Activated gamma-delta T cell treated with Interleukin-2 at 50 U/mL for 16 hours (primary cell): ENCODE measurements around the gene FGFRL1.
"Not testable (repeated sequence)": the region's sequence is repeated elsewhere in the genome, so short reads cannot be mapped to it uniquely, and the experiment has no call there.

Experiments
- DNase-seq: peaks from one replicate; pipeline ENCODE4 v3.0.0-alpha.2; 2020

The FGFRL1 gene

GRCh38 chr4:993111-994029, 18.1 kb upstream of the FGFRL1 start, which contains the start of gene SLC26A1:
TSS of gene SLC26A1 (minus strand) at chr4:993404. CDS start at chr4:991703, 1,701 bp downstream.
- DNase-seq: no peak

DNA sequence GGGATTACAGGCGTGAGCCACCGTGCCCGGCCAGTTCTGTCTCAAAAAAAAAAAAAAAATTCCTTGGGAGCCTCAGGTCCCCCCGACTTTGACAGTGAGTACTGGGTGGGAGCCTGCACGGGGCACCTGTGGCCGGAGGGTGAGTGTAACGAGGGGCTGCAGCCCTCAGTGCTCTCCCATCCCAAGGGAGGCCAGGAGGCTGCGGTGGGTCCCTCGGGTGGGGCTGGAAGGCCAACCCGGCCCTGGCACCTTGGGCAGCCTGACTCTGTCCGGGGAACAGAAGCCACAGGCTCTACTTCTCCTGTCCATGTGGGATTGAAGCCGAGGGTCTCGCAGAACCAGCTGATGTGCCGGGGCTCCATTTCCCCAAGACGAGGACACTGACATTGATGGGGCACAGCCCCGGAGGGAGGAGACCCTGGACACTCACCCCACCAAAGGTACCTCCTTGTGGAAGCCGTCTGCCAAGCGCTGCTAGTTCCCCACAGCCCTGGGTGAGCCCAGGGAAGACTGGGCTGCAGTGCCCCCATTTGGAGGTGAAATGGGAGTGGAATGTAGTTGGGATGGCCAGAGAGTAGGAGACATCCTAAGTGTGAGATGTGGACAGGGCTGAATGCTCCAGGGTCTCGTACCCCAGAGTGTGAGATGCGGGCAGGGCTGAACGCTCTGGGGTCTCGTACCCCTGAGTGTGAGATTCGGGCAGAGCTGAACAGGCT, 16.0 kb upstream of the FGFRL1 start:
- no peak for DNase-seq

GRCh38 chr4:996030-996996, 15.1 kb upstream of the FGFRL1 start:
- no peak for DNase-seq

- no peak for DNase-seq
Observed at GRCh38 chr4:996997-997374, 14.4 kb upstream of the FGFRL1 start.

DNA sequence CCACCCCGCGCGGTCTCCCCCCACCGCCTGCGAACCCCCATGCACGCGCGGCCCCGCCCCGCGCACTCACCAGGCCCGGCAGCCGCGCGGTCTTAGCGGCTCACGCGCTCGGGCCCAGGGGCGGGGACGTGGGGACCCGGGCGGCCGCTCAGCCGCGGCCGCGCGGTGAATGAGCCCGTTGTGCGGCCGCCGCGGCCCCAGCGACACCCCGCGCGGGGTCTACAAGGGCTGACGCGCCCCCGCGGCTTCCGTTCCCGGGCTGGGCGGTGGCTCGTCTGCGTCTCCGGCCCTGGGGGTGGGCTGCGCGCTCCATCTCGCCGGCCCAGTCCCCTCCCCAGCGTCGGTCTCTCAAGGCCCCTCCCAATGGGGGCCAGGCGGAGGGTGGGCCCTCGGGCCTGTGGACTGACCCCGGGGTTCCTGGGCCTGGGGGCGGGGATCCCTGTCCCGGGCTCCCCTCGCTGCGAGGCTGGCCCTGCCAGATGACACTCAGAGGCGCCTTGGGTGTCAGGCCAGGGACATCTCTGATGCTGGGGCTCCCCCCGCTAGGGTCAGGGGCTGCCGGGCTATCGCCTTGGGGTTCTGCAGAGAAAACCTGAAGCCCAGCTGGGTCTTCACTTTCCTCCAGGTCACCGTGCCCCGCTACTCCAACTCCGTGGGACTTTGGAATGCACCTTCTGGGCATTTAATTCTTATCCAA, 13.9 kb upstream of the FGFRL1 start:
- DNase-seq: no peak

- no peak for DNase-seq
Observed at GRCh38 chr4:998096-998691, 13.2 kb upstream of the FGFRL1 start.

- not testable (repeated sequence) for DNase-seq
Observed at GRCh38 chr4:999240-999863, 12.1 kb upstream of the FGFRL1 start.

DNA sequence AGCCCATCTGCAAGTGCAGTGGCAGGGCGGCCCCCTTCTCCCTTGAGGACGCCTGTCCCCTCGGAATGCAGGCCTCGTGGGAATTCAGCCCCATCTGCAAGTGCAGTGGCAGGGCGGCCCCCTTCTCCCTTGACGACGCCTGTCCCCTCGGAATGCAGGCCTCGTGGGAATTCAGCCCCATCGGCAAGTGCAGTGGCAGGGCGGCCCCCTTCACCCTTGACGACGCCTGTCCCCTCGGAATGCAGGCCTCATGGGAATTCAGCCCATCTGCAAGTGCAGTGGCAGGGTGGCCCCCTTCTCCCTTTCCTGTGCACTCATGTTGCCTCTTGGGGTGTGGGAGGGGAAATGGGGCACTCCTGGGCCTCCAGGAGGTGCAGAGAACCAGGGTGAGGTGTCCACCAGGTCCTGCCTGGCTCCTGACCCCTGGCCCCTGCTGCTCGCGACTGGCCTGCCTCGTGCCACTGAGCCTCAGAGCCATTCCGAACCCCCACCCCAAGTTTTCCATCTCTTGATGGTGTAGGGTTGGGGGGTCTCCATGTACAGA, 11.5 kb upstream of the FGFRL1 start:
- DNase-seq: no peak

DNA sequence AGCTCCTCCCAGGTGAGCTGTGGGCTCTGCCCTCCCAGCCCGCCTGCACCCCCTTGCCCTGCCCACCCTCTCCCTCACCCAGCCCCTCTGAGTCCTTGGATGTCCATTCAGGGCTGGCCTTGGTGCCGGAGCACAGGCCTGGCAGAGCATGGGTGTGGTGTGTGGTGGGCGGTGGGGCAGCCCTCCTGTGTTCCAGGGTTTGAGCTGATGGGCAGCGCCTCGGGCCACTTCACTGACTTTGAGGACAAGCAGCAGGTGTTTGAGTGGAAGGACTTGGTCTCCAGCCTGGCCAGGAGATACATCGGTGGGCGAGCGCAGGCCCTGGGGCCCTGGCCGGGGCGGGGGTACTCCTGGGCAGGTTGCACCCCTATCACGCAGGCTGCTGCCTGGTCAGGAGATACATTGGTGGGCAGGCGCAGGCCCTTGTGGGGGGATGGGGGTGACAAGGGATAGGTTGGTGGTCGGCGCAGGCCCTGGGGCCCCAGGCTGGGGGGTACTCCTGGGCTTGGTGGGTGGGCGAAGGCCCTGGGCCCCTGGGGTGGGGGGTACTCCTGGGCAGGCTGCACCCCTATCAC, 10.7 kb upstream of the FGFRL1 start:
- DNase-seq: no peak

DNA sequence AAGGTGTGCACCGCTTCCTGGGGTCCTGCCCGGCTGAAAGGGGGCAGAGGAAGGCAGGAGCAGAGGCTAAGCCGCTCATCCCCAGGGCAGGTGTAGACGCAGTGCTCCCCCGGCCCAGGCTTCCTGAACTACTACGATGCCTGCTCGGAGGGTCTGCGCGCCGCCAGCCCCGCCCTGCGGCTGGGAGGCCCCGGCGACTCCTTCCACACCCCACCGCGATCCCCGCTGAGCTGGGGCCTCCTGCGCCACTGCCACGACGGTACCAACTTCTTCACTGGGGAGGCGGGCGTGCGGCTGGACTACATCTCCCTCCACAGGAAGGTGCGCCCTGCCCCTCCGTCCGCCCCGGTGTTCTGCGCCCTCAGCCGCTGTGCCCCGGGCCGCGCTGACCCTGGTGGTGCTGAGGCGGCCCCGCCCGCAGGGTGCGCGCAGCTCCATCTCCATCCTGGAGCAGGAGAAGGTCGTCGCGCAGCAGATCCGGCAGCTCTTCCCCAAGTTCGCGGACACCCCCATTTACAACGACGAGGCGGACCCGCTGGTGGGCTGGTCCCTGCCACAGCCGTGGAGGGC, 9.8 kb upstream of the FGFRL1 start:
- no peak for DNase-seq

- no peak for DNase-seq
Observed at GRCh38 chr4:1002131-1002630, 9.2 kb upstream of the FGFRL1 start.

DNA sequence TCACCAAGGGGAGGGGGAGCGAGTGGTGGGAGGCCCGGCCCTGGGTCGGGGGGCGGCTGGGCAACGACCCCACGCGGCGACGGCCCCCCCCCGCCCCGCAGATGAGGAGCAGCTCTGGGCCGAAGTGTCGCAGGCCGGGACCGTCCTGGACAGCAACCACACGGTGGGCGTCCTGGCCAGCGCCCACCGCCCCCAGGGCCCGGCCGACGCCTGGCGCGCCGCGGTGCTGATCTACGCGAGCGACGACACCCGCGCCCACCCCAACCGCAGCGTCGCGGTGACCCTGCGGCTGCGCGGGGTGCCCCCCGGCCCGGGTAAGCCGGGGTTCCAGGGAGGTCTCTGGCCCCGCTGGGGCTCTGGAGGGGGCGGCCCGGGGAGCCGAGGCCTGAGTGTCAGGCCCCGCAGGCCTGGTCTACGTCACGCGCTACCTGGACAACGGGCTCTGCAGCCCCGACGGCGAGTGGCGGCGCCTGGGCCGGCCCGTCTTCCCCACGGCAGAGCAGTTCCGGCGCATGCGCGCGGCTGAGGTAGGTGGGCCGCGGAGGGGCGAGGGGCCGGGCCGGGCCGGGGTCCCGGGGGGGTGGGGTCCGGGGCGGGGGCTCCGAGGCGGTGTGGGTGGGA, 8.7 kb upstream of the FGFRL1 start:
- no peak for DNase-seq

- no peak for DNase-seq
Observed at GRCh38 chr4:1003271-1004070, 8.0 kb upstream of the FGFRL1 start.

DNA sequence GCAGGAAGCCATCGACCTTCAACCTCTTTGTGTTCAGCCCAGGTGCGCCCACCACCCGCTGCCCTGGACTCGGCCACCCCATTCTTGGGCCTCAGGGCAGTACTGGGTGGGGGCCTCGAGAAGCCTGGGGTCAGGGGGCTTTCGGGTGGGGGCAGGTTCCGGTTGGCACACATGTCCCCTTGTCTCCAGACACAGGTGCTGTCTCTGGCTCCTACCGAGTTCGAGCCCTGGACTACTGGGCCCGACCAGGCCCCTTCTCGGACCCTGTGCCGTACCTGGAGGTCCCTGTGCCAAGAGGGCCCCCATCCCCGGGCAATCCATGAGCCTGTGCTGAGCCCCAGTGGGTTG, 7.4 kb upstream of the FGFRL1 start:
- no peak for DNase-seq

GRCh38 chr4:1004557-1005485, 6.6 kb upstream of the FGFRL1 start:
- DNase-seq: no peak

- DNase-seq: no peak
Observed at GRCh38 chr4:1006856-1007255, 4.6 kb upstream of the FGFRL1 start.

GRCh38 chr4:1008840-1009541, 2.4 kb upstream of the FGFRL1 start:
- DNase-seq: peak; percentile 35
